Fibroblast of skin of left quadriceps (primary cell): Measurements from ENCODE around the gene FAM131C.
"Not testable (repeated sequence)": the region's sequence is repeated elsewhere in the genome, so short reads cannot be mapped to it uniquely, and the experiment has no call there.

Experiments
- DNase-seq, 2 experiments: peaks; one replicate each; pipeline ENCODE4 v3.0.0-alpha.2; 2013; ENCODE audit warnings: low read depth in 2 of 2

Gene FAM131C, protein sequence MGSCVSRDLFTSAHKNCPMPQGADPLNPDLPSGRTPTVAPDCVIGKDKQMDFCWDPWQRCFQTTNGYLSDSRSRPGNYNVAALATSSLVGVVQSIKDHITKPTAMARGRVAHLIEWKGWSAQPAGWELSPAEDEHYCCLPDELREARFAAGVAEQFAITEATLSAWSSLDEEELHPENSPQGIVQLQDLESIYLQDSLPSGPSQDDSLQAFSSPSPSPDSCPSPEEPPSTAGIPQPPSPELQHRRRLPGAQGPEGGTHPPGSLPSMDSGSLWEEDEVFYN

DNA sequence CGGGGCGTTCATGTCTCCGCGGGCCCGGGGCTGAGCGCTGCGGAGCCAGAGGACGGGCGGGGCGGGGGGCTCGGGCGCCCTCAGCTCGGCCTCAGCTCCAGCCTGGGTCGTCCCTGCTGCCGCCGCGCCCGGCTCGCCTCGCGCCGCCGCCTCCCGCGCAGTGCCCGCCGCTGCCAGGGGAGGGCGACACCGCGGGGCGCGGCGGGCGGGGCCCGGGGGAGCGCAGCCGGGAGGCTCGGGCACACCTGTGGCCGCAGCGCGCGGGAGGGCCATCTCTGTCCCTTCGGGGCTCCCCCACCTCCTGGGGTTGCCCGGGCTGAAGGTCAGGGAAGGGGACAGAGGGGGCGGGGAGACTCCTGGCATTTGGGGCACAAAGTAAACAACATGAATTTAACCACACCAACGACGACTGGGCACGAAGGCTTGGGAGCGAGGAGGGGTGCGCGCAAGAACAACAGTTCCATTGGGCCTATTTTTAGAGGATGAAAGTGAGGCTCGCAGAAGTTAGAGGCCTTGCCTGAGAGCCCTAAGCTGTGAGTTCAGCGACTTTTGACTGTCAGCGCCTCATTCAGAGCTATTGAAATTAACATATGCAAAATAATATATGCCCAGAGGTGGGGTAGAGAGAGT lies at the start of gene FAM131C:
Gene FAM131C (minus strand): TSS at position 162 of the 630 bp plus-strand sequence. CDS start 209 bp downstream, outside the sequence.
- DNase-seq = no peak

GRCh38 chr1:16122916-16123315 lies 49.5 kb upstream of the FAM131C start:
- peak; percentile 86 to 89 for DNase-seq

DNA sequence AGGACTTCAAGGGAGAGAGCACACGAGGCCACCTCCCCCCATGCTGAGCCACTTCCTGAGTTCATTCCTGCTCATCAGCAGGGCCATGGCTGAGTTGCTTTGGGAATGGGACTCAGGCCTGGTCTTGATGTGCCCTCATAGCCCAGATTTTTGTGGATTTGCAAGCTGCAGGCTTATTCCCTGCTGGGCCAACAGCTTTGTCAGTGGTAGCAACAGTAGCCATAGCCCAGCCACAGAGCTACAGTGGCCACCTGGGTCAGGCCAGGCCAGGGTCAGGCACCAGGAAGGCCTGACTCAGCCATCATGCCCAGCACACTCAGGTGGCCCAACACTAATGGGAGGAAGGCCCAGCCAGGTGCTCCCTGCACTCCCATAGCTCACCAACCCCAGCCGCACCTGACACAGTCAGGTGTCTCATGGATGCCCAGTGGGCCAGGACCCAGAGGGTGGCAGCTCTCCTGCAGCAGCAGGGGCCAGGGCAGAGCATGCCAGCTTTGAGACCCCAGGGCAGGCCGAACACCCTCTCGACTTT lies 49.0 kb upstream of the FAM131C start:
- no peak for DNase-seq

- DNase-seq = no peak
These were observed 47.5 kb upstream of the FAM131C start for GRCh38 chr1:16120940-16121410.

DNA sequence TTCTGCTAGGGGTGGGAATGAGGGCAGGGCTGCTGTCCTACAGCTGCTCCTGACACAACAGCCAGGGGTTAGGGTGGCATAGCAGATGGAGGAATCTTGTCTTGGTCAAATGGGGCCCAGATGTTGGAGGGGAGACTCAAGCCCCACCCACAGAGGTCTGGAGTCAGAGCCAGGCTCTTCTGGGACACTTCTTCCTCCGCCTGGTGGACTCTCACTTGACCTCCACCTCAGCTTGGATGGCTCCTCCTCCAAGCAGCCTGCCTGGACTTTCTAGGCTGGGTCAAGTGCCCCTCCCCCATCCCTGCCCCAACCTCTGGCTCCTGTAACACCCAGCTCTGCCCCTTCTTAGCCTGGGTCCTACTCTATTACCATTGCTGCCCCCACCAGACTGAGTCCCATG lies 47.0 kb upstream of the FAM131C start:
- DNase-seq = no peak

DNA sequence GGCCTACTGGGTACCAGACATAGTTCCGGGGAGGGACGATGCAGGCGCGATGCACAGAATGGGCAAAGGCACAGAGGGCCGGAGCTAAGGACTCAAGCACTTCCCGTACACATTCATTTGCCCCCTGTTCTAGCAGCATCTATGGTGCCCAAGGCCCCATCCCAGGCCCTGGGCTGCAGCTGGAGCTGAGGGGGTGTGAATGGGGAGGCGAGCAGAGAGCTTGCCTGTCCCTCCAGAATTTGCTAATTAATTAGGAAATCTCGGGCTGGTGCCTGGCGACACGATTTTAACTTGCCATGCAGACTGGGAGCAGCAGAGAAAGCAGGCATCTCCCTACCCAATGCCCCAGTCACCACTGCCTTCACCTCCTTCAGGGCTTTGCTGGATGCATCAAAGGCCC lies 46.5 kb upstream of the FAM131C start:
- no peak for DNase-seq

GRCh38 chr1:16119504-16119903 lies 46.1 kb upstream of the FAM131C start:
- DNase-seq = no peak

- DNase-seq = no peak
These were observed 45.3 kb upstream of the FAM131C start for GRCh38 chr1:16118706-16119105.

DNA sequence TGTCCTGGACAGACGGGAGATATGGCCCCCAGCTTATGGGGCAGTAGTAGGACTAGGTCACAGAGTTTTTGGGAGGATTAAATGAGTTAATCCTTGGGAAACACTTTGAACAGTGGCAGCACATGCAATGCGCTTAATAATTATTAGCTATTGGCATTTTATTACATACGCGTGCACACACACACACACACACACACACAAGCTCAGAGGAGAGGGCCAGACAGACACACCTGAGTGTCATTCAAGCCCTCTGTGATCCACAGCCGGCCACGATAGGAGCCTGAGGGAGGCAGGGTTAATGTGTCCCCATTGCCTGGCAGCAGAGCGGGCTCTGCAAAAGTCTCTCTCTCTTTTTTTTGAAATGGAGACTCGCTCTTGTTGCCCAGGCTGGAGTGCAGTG lies 44.5 kb upstream of the FAM131C start:
- DNase-seq = no peak

- DNase-seq = no peak
These were observed 43.9 kb upstream of the FAM131C start for GRCh38 chr1:16117369-16117768.

- DNase-seq = no peak
These were observed 43.2 kb upstream of the FAM131C start for GRCh38 chr1:16116625-16117024.

- DNase-seq = no peak
These were observed 42.6 kb upstream of the FAM131C start for GRCh38 chr1:16116002-16116401.

DNA sequence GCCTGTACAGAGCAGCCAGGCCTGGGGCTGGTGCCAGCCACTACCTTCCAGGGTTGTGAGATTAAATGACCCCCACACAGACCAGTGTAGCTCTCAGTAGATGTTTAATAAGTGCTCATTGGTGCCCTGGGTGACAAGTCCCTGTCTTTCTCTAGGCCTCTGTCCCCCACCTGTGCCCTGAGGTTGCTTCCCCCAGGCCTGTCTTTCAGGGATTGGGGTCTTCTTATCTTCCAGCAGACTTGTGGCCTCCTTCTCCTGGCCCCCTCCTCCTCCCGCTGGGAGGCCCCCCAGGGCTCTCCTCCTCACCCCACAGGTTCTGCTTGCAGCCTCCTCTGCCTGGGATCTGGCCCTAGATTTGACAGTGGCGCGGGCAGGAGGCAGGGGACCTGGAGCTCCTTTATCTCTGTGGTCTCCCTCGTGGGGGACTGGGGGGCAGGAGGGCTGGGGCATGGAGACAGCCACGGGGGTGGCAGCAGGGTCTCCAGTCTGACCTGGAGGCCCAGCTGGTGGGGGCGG lies 42.1 kb upstream of the FAM131C start:
- DNase-seq = no peak

GRCh38 chr1:16114527-16115467 lies 41.3 kb upstream of the FAM131C start:
- no peak for DNase-seq

DNA sequence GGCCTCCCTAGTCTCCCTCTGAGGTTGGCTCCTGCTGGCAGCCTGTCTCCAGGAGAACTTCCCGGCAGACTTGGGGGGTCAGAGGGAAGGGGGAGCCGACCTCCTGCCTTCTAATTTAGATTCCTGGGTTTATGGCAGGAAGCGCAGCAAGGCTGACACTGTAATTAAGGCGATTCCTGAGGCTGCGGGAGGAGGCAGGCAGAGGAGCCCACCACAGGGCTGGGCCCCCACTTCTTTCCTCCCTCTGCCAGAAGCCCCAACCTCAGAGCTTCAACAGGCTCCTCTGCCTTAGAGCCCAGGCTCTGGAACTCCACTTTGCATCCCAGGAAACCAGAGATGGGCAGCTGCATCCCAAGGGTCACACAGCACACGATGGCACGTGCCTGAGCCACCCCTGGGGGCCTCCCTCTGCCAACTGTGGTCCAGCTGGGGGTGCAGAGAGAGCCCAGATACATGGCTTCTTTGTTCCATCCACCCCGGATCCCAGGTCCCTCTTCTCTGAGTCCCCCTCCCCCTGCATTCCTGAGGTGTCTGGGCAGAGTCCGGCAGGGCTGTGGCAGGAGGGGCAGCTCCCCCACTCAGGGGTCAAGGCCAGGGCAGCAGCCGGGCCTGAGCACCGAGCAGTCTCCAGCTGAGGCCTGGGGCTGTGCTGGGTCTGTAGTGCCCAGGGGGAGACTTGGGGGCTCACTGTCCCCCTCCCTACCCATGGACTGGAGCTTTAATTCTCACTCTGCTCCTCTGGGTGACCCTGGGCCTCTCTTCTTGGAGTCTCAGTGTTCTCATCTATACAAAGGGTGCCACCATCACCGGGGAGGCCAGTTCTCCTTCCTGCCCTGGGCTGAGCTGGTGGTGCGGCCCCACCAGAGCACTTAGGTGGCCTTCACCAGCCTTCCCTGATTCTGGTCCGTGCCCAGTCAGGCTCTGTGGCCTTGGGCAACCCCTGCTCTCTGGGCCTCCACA lies 39.4 kb upstream of the FAM131C start:
- DNase-seq = no peak

GRCh38 chr1:16111771-16112595 lies 38.5 kb upstream of the FAM131C start:
- DNase-seq = peak in 1 of 2 experiments; percentile 18

GRCh38 chr1:16110884-16111283 lies 37.4 kb upstream of the FAM131C start:
- no peak for DNase-seq

DNA sequence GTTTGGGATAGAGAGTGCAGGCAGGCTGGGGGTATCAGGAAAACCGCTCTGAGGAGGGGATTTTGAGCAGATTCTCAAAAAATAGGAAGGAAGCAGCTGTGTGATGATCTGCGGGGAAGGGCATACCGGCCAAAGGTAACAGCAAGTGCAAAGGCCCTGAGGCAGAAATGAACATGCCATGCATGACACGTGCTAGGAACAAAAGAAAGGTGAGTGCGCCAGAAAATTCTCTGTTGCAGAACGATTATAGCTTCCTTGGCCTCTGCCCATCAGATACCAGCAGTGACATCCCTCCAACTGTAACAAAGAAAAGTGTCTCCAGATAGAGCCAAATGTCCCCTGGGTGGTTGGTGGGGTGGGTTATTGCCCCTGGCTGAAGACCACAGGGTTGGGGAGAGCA lies 37.0 kb upstream of the FAM131C start:
- DNase-seq = no peak

GRCh38 chr1:16109571-16109970 lies 36.1 kb upstream of the FAM131C start:
- DNase-seq = no peak

DNA sequence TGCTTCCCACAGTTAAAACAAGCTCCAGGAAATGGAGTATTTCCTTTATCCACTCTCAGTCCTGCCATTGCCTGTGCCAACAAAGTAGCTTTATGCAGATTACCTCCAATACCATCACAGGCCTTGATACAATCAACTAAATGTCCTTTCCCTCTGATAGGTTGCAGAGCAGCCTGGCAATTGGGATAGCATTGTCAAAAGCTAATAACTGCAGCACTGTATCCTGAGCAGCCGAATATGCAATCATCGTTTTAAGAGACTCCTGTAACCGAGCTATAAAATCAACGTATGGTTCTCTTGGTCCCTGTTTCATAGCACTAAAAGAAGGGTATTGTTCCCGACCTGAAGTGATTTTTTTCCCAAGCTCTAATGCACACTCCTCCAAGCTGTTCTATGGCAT lies 33.6 kb upstream of the FAM131C start:
- not testable (repeated sequence) for DNase-seq
